Measurements from ENCODE around the gene CDSN.

Gene CDSN

GRCh38 chr6:31158140-31158862 lies 38.1 kb upstream of the CDSN start, which contains the start of gene TCF19:
TSS of gene TCF19 (plus strand) at chr6:31158589. CDS start at chr6:31159470, 881 bp downstream.
- peak within 1 kb of the TSS; percentile 72 for H3K4me3 ChIP-seq (ENCODE audit: low read length)
- H2AFZ ChIP-seq (ENCODE audit: low read depth, low read length) = peak within 1 kb of the TSS; percentile 84
- H3K36me3 ChIP-seq (ENCODE audit: insufficient read depth, low read length) = peaks cover 13% of the 10 kb centered on the region

GRCh38 chr6:31157513-31158139 lies 37.4 kb upstream of the CDSN start, which contains the start of gene CCHCR1:
TSS of gene CCHCR1 (minus strand) at chr6:31157802. CDS start at chr6:31157600, 202 bp downstream.
- H3K9me3 ChIP-seq (ENCODE audit: low read length) = no peaks in the 10 kb centered on the region
- H3K36me3 ChIP-seq (ENCODE audit: insufficient read depth, low read length) = peaks cover 13% of the 10 kb centered on the region
- H3K27me3 ChIP-seq (ENCODE audit: insufficient read depth, low read length) = no peaks in the 10 kb centered on the region
- peaks cover 19% of the 10 kb centered on the region for H3K4me1 ChIP-seq (ENCODE audit: insufficient read depth, low read length)
- H3K4me3 ChIP-seq (ENCODE audit: low read length) = peak within 1 kb of the TSS; percentile 72
- peak within 1 kb of the TSS; percentile 84 for H2AFZ ChIP-seq (ENCODE audit: low read depth, low read length)

More at GRCh38 chr6:31158140-31158862, 38.1 kb upstream of the CDSN start, which contains the start of gene TCF19:
- H3K4me1 ChIP-seq (ENCODE audit: insufficient read depth, low read length) = peaks cover 19% of the 10 kb centered on the region
- no peaks in the 10 kb centered on the region for H3K27me3 ChIP-seq (ENCODE audit: insufficient read depth, low read length)
- H3K9me3 ChIP-seq (ENCODE audit: low read length) = no peaks in the 10 kb centered on the region

GRCh38 chr6:31156641-31157040 lies 36.4 kb upstream of the CDSN start:
- no peaks in the 10 kb centered on the region for H3K9me3 ChIP-seq (ENCODE audit: low read length)
- H3K4me3 ChIP-seq (ENCODE audit: low read length) = no peak overlapping the region
- H2AFZ ChIP-seq (ENCODE audit: low read depth, low read length) = no peak overlapping the region
- no peaks in the 10 kb centered on the region for H3K27me3 ChIP-seq (ENCODE audit: insufficient read depth, low read length)
- H3K4me1 ChIP-seq (ENCODE audit: insufficient read depth, low read length) = peaks cover 19% of the 10 kb centered on the region
- H3K36me3 ChIP-seq (ENCODE audit: insufficient read depth, low read length) = peaks cover 7% of the 10 kb centered on the region

GRCh38 chr6:31154436-31154835 lies 34.2 kb upstream of the CDSN start:
- Histone ChIP-seq H3K9me3 (ENCODE audit: low read length) (no peaks in the 10 kb centered on the region), H2AFZ (ENCODE audit: low read depth, low read length) (no peak overlapping the region), H3K4me3 (ENCODE audit: low read length) (no peak overlapping the region), H3K27me3 (ENCODE audit: insufficient read depth, low read length) (no peaks in the 10 kb centered on the region), H3K4me1 (ENCODE audit: insufficient read depth, low read length) (peaks cover 15% of the 10 kb centered on the region), H3K36me3 (ENCODE audit: insufficient read depth, low read length) (peaks cover 13% of the 10 kb centered on the region)

- no peaks in the 10 kb centered on the region for H3K9me3 ChIP-seq (ENCODE audit: low read length)
- no peak overlapping the region for H2AFZ ChIP-seq (ENCODE audit: low read depth, low read length)
- no peak overlapping the region for H3K4me3 ChIP-seq (ENCODE audit: low read length)
- H3K4me1 ChIP-seq (ENCODE audit: insufficient read depth, low read length) = peaks cover 6% of the 10 kb centered on the region
- no peaks in the 10 kb centered on the region for H3K27me3 ChIP-seq (ENCODE audit: insufficient read depth, low read length)
- peaks cover 13% of the 10 kb centered on the region for H3K36me3 ChIP-seq (ENCODE audit: insufficient read depth, low read length)
Measured at GRCh38 chr6:31152781-31153180, 32.5 kb upstream of the CDSN start.

GRCh38 chr6:31149827-31150447 lies 29.7 kb upstream of the CDSN start:
- H2AFZ ChIP-seq (ENCODE audit: low read depth, low read length) = no peak overlapping the region
- H3K4me3 ChIP-seq (ENCODE audit: low read length) = no peak overlapping the region
- H3K36me3 ChIP-seq (ENCODE audit: insufficient read depth, low read length) = peaks cover 15% of the 10 kb centered on the region
- H3K27me3 ChIP-seq (ENCODE audit: insufficient read depth, low read length) = no peaks in the 10 kb centered on the region
- no peaks in the 10 kb centered on the region for H3K9me3 ChIP-seq (ENCODE audit: low read length)
- H3K4me1 ChIP-seq (ENCODE audit: insufficient read depth, low read length) = no peaks in the 10 kb centered on the region

GRCh38 chr6:31145386-31145785 lies 25.1 kb upstream of the CDSN start:
- H3K27me3 ChIP-seq (ENCODE audit: insufficient read depth, low read length) = no peaks in the 10 kb centered on the region
- no peaks in the 10 kb centered on the region for H3K4me1 ChIP-seq (ENCODE audit: insufficient read depth, low read length)
- H3K36me3 ChIP-seq (ENCODE audit: insufficient read depth, low read length) = peaks cover 25% of the 10 kb centered on the region
- no peaks in the 10 kb centered on the region for H3K9me3 ChIP-seq (ENCODE audit: low read length)
- no peak overlapping the region for H3K4me3 ChIP-seq (ENCODE audit: low read length)
- H2AFZ ChIP-seq (ENCODE audit: low read depth, low read length) = no peak overlapping the region

GRCh38 chr6:31144970-31145340 lies 24.7 kb upstream of the CDSN start:
- Histone ChIP-seq H3K4me3 (ENCODE audit: low read length) (no peak overlapping the region), H3K36me3 (ENCODE audit: insufficient read depth, low read length) (peaks cover 21% of the 10 kb centered on the region), H3K27me3 (ENCODE audit: insufficient read depth, low read length) (no peaks in the 10 kb centered on the region), H3K9me3 (ENCODE audit: low read length) (no peaks in the 10 kb centered on the region), H3K4me1 (ENCODE audit: insufficient read depth, low read length) (no peaks in the 10 kb centered on the region), H2AFZ (ENCODE audit: low read depth, low read length) (no peak overlapping the region)

GRCh38 chr6:31144296-31144969 lies 24.2 kb upstream of the CDSN start:
- H3K4me1 ChIP-seq (ENCODE audit: insufficient read depth, low read length) = no peaks in the 10 kb centered on the region
- no peak overlapping the region for H2AFZ ChIP-seq (ENCODE audit: low read depth, low read length)
- no peaks in the 10 kb centered on the region for H3K27me3 ChIP-seq (ENCODE audit: insufficient read depth, low read length)
- no peak overlapping the region for H3K4me3 ChIP-seq (ENCODE audit: low read length)
- no peaks in the 10 kb centered on the region for H3K9me3 ChIP-seq (ENCODE audit: low read length)
- H3K36me3 ChIP-seq (ENCODE audit: insufficient read depth, low read length) = peaks cover 21% of the 10 kb centered on the region

- H2AFZ ChIP-seq (ENCODE audit: low read depth, low read length) = no peak overlapping the region
- H3K36me3 ChIP-seq (ENCODE audit: insufficient read depth, low read length) = peaks cover 21% of the 10 kb centered on the region
- H3K4me3 ChIP-seq (ENCODE audit: low read length) = no peak overlapping the region
- no peaks in the 10 kb centered on the region for H3K9me3 ChIP-seq (ENCODE audit: low read length)
- no peaks in the 10 kb centered on the region for H3K27me3 ChIP-seq (ENCODE audit: insufficient read depth, low read length)
- H3K4me1 ChIP-seq (ENCODE audit: insufficient read depth, low read length) = no peaks in the 10 kb centered on the region
Measured at GRCh38 chr6:31143148-31143547, 22.9 kb upstream of the CDSN start.

GRCh38 chr6:31142361-31142761 lies 22.1 kb upstream of the CDSN start:
- Histone ChIP-seq H3K4me1 (ENCODE audit: insufficient read depth, low read length) (no peaks in the 10 kb centered on the region), H3K36me3 (ENCODE audit: insufficient read depth, low read length) (peaks cover 21% of the 10 kb centered on the region)

GRCh38 chr6:31140643-31141042 lies 20.4 kb upstream of the CDSN start:
- Histone ChIP-seq H3K4me3 (ENCODE audit: low read length) (no peak overlapping the region), H3K27me3 (ENCODE audit: insufficient read depth, low read length) (no peaks in the 10 kb centered on the region), H2AFZ (ENCODE audit: low read depth, low read length) (no peak overlapping the region), H3K9me3 (ENCODE audit: low read length) (no peaks in the 10 kb centered on the region), H3K4me1 (ENCODE audit: insufficient read depth, low read length) (no peaks in the 10 kb centered on the region), H3K36me3 (ENCODE audit: insufficient read depth, low read length) (peaks cover 21% of the 10 kb centered on the region)

More at GRCh38 chr6:31142361-31142761, 22.1 kb upstream of the CDSN start:
- H3K9me3 ChIP-seq (ENCODE audit: low read length) = no peaks in the 10 kb centered on the region
- no peaks in the 10 kb centered on the region for H3K27me3 ChIP-seq (ENCODE audit: insufficient read depth, low read length)
- no peak overlapping the region for H3K4me3 ChIP-seq (ENCODE audit: low read length)
- H2AFZ ChIP-seq (ENCODE audit: low read depth, low read length) = no peak overlapping the region

GRCh38 chr6:31139599-31139998 lies 19.4 kb upstream of the CDSN start:
- H3K4me3 ChIP-seq (ENCODE audit: low read length) = no peak overlapping the region
- no peaks in the 10 kb centered on the region for H3K27me3 ChIP-seq (ENCODE audit: insufficient read depth, low read length)
- no peak overlapping the region for H2AFZ ChIP-seq (ENCODE audit: low read depth, low read length)
- H3K36me3 ChIP-seq (ENCODE audit: insufficient read depth, low read length) = peaks cover 16% of the 10 kb centered on the region
- no peaks in the 10 kb centered on the region for H3K4me1 ChIP-seq (ENCODE audit: insufficient read depth, low read length)
- no peaks in the 10 kb centered on the region for H3K9me3 ChIP-seq (ENCODE audit: low read length)

All from neuron (in vitro differentiated cells).